DOHH2 (cell line): ENCODE results near the gene PLXNB1.

Experiments used
- CTCF ChIP-seq: fragments of 200-600 bp; sonication (generic); IDR thresholded peaks from one replicate; pipeline ENCODE4 v1.5.1; 2014; ENCODE audit warnings: antibody characterized with exemption, mild to moderate bottlenecking, low read depth, low read length; ENCODE audit not compliant: poor library complexity, severe bottlenecking
- EZH2phosphoT487 ChIP-seq: fragments of 200-600 bp; sonication (generic); IDR thresholded peaks from 2 replicates; pipeline ENCODE4 v1.6.1; 2017; ENCODE audit warnings: borderline replicate concordance, mild to moderate bottlenecking, antibody characterized with exemption, low read length, moderate library complexity, mixed read lengths

- no peak for TF ChIP-seq CTCF
- TF ChIP-seq EZH2phosphoT487, result no peak
These were observed 22.3 kb downstream of the PLXNB1 start for GRCh38 chr3:48407542-48408099.
